Fibroblast of villous mesenchyme (primary cell): ENCODE results near the gene RPS8. TPM values are rescaled to one million over a fixed set of nuclear protein-coding genes. Genes with fewer than 3 reads are reported as not detected.

Experiments
- DNase-seq: peaks from one replicate; pipeline ENCODE4 v3.0.0-alpha.2; 2010; ENCODE audit warnings: low read depth
- H3K4me3 ChIP-seq: 2 replicates; pipeline ENCODE4 v1.5.1; 2011; ENCODE audit warnings: low read depth, mild to moderate bottlenecking, low read length
- total RNA-seq: library from RNA; depleted of rRNA; stranded (reverse); fragments of >200 nt; gene quantifications from 2 replicates; pipeline ENCODE4 v1.2.3, GENCODE V29; 2012
- TF ChIP-seq, protein P1 (sequence below): IDR thresholded peaks from 2 replicates; pipeline ENCODE4 v1.5.1; 2012; ENCODE audit warnings: low read depth, mild to moderate bottlenecking, low read length; ENCODE audit not compliant: insufficient read depth

The RPS8 gene
- total RNA-seq, 1 donor = 1,233 TPM

DNA sequence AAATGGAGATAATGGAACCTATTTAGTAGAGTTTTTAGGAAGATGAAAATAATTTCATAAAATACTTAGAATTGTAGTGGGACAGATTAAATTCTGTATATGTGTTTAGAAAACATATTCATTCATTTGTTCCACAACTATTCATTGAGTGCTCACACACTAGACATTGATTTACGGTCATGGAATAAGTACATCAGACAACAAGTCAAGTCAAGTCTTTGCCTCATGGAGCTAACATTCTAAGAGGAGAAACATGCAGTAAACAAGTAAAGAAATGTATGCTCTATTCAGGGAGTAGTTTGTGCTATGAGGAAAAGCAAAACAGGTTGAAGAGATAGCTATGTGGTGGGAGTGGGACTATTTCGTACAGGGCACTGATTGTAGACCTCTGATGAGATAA lies 42.0 kb downstream of the RPS8 start:
- no peak overlapping the region for H3K4me3 ChIP-seq
- TF ChIP-seq, protein P1, sequence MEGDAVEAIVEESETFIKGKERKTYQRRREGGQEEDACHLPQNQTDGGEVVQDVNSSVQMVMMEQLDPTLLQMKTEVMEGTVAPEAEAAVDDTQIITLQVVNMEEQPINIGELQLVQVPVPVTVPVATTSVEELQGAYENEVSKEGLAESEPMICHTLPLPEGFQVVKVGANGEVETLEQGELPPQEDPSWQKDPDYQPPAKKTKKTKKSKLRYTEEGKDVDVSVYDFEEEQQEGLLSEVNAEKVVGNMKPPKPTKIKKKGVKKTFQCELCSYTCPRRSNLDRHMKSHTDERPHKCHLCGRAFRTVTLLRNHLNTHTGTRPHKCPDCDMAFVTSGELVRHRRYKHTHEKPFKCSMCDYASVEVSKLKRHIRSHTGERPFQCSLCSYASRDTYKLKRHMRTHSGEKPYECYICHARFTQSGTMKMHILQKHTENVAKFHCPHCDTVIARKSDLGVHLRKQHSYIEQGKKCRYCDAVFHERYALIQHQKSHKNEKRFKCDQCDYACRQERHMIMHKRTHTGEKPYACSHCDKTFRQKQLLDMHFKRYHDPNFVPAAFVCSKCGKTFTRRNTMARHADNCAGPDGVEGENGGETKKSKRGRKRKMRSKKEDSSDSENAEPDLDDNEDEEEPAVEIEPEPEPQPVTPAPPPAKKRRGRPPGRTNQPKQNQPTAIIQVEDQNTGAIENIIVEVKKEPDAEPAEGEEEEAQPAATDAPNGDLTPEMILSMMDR = no peak
- DNase-seq = no peak

DNA sequence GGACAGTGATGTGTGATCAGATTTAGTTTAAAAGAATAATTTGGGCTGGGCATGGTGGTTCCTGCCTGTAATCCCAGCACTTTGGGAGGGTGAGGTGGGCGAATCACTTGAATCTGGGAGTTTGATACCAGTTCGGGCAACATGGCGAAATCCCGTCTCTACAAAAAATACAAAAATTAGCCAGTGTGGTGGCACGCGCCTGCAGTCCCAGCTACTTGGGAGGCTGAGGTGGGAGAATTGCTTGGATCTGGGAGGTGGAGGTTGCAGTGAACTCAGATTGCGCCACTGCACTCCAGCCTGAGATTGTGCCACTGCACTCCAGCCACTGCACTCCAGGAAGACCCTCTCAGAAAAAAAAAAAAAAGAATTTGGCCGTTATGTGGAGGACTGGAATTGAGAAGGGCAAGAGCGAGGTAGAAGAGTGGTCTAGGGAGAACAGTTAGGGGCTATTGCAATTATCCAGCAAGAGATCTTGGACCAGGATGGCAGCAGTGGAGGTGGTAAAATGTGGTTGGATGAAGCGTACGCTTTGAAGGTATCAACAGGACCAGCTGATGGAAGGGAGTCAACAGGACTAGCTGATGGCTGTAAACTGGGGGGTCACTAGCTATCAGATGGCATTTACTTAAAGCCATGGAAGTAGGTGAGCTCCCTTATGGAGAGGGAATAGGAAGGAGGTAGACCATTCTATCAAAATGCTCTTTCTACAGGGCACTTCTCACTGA lies 42.6 kb downstream of the RPS8 start:
- no peak overlapping the region for H3K4me3 ChIP-seq
- TF ChIP-seq, protein P1 = no peak
- no peak for DNase-seq

DNA sequence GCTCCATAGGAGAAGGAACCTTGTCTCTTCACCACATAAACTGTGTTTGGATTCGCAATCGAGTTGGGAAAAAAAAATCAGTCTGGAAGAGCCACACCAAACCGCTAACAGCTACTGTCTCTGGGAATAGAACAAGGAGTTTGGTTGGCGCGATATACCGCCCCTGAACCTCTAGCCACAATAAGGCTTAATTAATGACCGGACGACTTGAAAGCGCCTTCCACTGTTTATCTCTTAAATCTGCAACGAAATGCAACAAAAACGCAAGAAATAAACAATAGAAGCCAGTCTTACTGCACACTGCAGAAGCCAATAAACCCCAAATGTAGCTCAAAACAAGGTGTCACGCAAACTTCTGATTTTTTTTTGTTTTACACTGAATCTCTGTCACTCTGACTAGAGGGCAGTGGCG lies 43.9 kb downstream of the RPS8 start:
- peak; percentile 84 for DNase-seq
- TF ChIP-seq, protein P1 = no peak
- H3K4me3 ChIP-seq = peak overlapping the region; percentile 51

DNA sequence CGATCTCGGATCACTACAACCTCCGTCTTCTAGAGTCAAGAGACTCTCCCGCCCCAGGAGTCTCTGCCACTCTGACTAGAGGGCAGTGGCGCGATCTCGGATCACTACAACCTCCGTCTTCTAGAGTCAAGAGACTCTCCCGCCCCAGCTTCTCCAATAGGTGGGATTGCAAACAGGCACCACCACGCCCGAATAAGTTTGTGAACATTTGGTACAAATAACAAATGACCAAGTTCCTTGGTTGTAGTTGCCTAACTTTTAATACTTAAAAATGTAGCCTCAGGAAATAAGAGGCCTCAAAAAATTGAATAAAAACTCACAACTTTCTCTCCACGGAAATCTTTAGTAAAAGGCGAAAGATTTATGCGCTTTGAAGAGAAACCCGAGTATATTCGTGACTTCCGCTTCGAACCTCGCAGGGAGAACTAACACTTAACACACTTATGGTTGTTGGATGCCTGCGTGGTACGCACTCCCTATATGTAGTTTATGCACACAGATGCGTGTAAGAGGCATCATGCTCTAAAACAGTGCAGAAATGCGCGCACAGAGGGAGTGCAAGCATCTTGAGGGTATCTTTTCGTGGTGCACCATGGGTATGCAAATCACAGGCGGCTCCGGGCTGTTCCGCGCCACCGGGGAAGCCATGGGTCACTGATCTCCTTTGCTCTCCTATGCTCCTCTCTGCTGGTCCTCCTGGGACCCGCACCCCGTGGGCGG lies 44.4 kb downstream of the RPS8 start:
- DNase-seq = peak; percentile 96
- H3K4me3 ChIP-seq = peak overlapping the region; percentile 65
- TF ChIP-seq, protein P1 = peak; percentile 6

DNA sequence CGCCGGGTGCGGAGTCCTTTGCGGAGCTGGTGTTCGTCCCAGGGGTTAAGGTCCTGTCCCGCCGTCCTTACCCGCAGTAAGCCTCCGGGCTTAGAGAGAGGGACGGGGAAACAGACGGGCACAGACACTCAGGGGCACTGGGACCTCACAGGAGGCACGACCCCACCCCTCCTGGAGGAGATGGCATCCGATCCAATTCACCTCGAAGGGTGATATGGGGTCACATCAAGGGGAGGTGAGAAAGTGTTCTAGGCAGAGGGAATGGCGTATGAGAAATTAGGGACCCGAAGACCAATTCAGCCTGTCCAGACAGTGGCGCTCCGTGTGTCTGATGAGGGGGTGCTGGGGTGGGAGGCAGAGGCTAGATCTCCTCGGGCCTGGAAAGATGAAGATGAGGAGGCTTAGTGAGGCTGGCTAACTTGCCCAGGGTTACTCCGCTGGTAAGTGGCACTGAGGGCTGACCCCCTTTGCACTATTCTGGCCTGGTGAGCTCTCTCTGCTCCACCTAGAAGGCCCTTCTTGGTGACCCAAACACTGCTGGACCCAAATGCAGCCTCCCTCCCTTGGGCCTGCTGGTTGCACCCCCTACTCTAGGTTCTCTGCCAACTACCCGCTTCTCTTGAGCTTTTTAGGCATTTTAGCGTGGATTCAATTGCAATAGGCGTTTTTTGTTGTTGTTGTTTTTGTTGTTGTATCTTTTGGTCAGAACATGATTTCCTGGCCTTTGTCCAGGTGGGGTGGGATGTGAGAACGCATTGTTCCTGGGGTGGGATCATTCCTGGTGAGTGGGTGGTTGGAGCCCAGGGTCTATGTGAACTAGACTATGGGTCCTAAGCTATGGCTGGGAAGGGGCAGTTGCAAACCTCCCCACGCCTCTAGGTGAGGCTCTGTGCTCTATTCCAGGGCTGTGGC lies 45.2 kb downstream of the RPS8 start:
- TF ChIP-seq, protein P1 = no peak
- no peak for DNase-seq
- peak overlapping the region; percentile 65 for H3K4me3 ChIP-seq

DNA sequence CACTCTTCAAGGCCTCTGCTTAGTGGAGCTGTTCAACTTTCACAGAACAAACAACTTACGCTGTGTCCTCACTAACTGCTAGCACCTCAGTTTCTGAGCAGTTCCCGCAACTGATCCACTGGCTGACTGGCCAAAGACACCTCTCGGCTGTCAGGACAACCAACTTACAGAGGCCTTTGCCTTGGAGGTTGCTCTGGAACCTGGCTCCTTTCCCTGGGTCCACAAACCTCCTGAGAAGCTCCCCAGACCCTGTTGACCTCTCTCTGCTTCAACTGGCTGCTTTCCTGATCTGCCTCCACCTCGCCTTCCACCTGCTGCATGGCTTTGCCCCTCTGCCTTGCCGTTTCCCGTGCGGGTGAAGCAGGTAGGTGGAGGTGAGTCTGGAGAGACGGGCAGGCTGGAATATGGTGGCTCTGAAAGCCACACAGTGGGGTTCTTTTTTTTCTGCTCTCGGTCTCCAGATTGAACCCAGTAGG lies 45.9 kb downstream of the RPS8 start:
- TF ChIP-seq, protein P1 = no peak
- no peak overlapping the region for H3K4me3 ChIP-seq
- no peak for DNase-seq
